HG03469 (cell line): ENCODE results near the gene MOGAT3.

Source experiments
- ATAC-seq: cut with Tn5 transposase; IDR thresholded peaks from one replicate; pipeline ENCODE4 v1.9.1; 2021; ENCODE audit warnings: mild to moderate bottlenecking, moderate library complexity, moderate number of reproducible peaks; ENCODE audit not compliant: unreplicated experiment

Gene MOGAT3, protein sequence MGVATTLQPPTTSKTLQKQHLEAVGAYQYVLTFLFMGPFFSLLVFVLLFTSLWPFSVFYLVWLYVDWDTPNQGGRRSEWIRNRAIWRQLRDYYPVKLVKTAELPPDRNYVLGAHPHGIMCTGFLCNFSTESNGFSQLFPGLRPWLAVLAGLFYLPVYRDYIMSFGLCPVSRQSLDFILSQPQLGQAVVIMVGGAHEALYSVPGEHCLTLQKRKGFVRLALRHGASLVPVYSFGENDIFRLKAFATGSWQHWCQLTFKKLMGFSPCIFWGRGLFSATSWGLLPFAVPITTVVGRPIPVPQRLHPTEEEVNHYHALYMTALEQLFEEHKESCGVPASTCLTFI

DNA sequence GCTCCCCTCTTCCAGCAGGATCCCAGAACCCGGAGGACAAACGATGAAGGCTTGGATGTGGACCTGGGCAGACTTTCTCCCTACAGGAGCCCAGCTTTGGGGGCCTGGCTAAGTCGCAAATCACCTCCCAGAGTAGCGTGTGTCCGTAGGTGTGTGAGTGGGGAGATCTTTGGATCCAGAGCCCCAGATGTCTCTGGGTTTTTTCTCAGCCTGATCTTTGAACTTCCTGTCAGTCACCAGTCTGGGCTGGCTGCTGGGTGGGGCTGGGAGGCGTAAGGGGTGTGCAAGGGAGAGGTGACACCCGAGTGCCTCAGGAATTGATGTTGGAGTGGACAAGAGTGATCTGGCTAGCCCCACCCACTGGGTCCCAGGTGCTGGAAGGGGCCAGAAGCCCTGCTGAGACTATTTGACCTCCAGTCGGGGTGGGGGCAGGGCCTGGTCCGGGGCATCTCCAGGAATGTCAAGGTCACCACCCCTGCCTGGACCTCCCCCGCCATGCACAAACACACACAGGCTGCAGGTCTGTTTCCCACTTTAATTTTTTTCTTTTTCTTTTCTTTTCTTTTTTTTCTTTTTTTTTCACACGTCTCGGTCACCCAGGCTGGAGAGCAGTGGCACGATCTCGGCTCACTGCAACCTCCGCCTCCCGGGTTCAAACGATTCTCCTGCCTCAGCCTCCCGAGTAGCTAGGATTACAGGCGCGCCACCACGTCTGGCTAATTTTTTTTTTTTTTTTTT is at the start of gene MOGAT3:
Gene MOGAT3, minus strand, starts transcription at position 175 of the 738 bp plus-strand sequence. CDS start 182 bp downstream, outside the sequence.
- no peak for ATAC-seq

DNA sequence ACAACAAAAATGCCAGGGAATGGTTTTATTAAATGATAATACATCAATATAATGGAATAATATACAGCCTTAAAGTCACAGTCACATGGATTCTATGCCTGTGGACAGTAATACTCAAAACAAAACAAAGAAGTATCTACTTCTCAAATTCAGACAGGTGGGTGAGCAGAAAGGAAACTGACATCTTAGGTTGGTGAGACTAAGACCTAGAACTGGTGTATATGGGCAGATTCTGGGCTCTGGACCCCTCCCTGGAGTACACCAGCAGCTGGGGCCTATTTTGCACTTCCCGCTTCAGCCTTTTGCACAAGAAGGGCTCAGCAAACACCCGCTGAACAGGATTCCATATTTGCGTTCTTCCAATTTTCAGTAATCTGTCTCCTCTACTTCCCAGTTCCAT is 49.5 kb upstream of the MOGAT3 start:
- ATAC-seq = no peak

DNA sequence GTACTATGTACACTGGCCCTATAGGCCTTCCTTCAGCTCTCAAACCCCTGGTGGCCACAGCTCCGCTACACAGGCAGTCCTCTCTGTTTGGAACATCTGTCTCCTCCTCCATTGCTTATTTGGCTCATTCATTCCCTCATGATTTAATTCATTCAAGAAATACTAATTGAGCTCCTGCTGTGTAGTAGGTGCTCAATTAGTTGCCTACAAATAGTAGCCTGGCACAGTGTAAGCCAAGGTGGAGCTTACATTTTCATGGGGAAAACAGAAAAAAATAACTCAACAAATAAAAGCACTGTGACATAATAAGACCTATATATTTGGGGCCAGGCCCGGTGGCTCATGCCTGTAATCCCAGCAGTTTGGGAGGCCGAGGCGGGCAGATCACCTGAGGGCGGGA is 47.4 kb upstream of the MOGAT3 start:
- no peak for ATAC-seq

DNA sequence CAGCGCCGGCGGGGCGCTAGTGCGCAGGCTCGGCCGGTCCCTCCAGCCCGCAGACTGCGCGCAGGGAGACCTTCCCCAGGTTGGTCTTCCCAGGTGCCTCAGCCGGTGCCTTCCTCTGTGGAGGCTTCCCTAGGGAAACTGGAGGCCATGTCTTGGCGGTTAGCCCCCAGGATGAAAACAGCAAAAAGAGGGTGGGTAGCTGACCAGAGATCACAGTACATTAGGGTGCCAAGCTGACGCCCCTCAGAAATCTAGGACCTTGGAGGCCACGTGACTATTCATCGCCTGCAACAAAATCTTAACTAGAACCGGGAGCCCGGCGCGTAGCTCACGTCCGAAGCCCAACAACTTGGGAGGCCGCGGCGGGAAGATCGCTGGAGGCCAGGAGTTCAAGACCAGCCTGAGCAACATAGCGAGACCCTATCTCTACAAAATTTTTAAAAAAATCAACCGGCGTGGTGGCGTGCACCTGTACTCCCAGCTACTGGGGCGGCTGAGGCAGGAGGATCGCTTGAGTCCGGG is 44.4 kb upstream of the MOGAT3 start:
- ATAC-seq = no peak

DNA sequence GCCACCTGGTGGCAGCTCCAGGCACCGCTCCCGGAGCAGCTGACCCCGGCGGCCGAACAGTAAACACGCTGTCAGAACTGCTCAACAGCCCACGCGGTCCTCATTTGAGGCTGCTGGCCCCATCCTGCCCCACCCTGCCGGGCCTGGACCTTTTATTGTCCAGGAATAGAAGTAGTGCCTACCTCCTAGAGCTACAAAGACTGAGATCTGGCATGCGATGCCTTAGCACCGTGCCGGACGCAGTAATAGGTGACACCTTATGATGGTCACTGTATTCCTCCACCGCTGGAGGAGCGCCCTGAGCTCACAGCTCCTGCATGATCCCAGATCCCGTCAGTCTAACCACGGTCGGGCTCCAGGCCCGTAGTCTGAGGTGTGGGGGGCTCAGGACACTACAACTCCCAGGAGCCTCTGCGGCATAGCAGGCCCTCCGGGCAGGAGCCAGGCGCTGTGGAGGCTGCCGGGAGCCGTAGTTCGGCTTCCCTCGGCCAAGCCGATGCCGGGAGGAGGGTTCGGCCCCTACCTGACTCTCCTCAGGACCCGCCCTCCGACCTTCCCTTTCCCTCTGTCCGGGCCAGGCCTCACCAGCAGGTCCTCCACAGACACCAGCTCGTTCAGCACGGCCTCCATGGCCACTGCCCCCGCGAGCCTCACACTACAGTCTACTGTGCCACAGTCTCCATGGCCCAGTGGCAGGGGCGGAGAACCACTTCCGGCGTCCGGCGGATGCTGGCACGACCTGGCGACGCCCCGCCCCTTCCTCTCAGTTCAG is 43.7 kb upstream of the MOGAT3 start, which contains the start of gene FIS1:
Gene FIS1, minus strand, starts transcription at position 707 of the 772 bp plus-strand sequence. Its CDS starts 77 bp downstream, at position 630.
- ATAC-seq = peak; percentile 70

DNA sequence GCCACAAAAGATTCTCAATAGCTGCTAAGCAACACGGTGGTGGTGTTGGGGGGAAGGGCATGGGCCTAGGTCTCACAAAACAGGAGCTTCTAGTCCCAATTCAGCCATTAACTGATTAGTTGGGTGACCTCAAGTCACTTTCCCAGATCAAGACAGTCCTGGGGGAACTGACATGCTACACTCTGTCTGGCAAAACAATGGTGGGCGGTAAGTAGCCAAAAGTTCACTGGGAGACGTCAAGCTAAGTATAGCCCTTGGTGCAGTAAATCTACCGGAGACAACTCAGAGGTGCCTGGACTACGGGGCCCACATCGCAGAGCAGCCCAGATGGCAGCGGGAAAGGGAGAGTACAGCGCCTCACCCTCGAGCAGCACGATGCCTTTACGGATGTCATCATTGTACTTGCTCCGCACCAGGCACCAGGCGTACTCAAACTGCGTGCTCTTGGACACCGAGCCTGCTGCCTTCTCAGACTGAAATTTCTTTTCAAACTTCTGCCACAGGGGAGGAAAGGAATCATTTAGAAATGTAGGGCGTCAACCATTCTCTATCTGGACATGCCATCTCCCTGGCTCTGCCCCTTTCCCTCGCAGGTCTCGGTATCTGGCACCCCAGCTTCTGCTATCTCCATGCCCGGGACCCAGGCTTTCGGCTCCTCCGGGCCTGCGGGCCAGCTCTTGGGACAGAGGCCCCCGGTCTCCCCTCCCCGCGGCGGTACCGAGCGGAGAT is 43.0 kb upstream of the MOGAT3 start:
- ATAC-seq = no peak

DNA sequence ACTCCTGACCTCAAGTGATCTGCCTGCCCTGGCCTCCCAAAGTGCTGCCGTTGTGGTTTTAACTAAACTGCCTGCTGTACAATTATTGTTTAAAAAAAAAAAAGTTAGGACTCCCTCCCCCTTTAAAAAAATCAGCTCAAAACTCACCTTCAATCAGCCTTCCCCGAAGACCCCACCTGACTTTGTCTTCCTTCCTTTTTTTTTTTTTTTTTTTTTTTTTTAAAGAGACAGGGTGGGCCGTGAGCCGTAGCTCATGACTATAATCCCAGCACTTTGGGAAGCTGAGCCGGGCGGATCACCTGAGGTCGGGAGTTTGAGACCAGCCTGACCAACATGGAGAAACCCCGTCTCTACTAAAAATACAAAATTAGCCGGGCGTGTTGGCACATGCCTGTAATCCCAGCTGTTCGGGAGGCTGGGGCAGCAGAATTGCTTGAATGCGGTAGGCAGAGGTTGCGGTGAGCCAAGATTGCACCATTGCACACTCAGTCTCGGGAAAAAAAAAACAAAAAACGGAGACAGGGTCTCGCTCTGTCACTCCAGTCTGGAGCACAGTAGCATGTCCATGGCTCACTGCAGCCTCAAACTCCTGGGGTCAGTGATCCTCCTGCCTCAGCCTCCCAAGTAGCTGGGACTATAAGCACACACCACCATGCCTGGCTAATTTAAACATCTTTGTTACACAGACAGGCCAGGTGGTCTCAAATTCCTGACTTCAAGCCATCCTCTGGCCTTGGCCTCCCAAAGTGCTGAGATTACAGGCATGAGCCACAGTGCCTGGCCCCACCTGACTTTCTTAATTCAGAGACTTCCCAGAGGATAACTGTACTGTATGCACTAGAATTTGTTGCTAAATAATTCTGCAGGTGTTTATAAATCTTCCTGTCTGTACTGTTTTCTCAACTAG is 40.9 kb upstream of the MOGAT3 start:
- no peak for ATAC-seq

DNA sequence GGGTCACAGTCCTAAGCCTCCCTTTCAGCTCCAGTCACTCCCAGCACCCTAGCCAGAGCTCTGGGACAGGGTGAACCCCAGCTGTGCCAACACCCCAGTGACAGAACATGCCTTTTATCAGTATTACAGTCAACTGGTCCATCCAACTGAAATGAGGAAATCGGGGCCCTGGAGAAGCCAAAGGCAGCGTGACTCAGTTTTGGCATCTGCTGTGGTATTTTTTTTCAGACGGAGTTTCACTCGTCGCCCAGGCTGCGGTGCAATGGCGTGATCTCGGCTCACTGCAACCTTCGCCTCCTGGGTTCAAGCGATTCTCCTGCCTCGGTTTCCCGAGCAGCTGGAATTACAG is 40.2 kb upstream of the MOGAT3 start:
- ATAC-seq = no peak

DNA sequence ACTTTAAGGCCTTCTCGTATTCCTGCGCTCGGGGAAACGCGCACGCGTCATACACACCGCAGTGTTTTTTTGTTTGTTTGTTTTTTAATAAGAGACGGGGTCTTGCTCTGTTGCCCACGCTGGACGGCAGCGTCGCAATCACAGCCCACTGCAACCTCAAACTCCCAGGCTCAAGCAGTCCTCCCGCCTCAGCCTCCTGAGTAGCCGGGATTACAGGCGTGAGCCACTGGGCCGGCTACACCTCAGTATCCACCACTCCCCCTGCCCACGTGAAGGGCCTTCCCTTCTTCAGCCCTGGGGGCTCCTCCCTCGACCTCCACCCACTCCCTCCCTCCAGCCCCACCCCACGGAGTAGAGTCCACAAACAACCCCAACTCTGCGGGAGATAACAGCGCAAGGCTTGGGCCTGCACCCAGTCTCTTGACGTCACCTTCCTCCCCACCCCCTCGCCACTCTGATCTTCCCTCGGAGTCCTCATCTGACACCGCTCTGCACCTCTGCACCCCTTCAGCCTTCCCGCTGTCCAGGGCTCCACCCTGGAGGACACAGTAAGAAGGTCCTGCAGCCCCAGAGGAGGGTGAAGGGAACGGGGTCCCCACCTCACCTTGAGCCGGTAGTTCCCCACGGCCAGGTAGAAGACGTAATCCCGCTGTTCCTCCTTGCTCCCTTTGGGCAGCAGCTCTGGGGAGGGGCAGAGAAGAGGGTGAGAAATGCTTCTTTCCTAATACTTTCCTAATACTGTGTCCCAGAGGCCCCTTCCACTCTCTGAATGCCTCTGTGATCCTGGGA is 39.6 kb upstream of the MOGAT3 start:
- no peak for ATAC-seq

DNA sequence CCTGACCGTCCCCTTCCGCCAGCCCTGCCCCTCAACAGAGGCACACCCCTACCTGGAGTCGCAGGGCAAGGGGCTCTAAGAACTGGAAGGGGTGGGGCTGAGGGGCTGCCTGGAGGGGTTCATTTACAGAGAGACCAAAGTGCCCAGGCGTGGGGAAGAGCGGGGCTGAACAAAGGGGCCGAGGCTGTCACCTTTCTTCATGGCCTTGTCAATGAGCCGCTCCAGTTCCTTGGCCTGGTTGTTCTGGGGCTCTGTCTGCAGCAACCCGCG is 39.0 kb upstream of the MOGAT3 start:
- ATAC-seq = no peak

DNA sequence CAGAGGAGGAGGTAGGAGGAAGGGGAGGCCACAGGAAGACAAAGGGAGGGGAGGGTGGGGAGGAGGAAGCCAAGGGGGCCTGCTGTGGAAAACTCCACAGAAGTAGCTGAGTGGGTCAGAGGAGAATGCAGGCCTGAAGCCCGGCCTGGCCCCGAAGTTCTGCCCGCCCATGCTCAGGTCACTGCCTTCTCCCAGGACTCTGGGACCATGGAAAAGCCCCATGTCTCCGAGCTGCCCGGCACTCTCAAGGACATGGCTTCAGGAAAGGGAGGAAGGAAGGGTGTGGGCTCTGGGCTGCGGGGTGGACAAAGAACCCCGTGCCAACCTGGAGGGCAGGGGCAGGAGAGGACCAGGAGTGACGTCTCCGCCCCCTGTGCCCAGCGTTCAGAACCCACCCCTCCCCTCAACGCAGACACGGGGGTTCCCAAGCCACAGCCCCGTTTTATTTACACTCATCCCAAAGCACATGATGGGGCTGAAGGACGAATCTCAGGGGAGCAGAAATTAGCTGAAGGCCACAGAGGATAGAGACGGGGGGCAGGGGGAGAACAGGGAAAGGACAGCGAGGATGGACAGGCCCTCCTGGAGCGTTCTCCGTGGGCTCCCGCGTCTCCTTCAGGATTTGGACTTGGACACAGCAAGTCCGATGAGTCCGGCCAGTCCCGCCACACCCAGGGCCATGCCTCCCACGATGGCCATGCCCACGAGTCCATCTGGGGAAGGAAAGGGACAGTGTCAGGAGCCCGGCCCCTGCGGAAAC is 38.5 kb upstream of the MOGAT3 start:
- no peak for ATAC-seq

DNA sequence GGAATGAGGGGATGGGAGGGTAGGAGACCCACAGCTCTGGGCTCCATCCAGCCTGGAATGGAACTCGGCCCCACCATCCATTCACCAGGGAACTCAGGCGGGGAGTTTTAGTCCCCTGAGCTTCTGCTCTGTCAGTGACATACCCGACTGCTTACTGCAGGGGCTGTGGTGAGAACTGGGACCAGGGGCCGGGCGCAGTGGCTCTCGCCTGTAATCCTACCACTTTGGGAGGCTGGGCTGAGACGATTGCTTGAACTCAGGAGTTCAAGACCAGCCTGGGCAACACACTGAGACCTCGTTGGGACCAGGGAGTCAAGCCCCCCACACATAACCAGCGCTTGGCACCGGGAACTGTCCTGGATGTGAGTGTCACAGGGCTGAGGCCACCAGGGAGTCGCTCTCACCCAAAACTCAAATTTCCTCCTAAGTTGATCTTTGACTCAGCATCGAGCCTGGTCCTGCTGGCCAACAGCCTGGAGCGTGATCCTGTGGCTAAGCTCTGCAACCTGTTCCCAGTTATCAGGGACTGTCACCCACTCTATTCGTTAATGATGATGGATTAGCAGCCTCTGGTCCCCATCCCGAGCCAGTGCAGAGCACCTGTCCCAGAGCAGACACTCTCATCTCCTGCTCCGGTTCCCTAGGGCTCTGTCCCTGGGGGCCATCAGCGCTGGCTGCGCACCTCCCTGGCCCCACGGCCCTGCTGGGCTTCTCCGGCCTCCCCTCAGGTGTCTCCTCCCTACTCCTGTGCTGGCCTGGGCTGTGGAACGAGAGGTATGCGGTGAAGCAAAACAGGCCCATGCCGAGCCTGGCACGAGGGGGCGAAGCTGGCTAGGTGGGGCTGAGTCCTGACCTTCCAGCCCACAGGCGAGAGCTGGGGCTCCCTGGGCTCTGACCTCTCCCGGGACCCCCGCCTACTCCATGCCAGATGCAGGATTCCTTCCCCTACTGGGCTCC is 37.7 kb upstream of the MOGAT3 start:
- no peak for ATAC-seq

DNA sequence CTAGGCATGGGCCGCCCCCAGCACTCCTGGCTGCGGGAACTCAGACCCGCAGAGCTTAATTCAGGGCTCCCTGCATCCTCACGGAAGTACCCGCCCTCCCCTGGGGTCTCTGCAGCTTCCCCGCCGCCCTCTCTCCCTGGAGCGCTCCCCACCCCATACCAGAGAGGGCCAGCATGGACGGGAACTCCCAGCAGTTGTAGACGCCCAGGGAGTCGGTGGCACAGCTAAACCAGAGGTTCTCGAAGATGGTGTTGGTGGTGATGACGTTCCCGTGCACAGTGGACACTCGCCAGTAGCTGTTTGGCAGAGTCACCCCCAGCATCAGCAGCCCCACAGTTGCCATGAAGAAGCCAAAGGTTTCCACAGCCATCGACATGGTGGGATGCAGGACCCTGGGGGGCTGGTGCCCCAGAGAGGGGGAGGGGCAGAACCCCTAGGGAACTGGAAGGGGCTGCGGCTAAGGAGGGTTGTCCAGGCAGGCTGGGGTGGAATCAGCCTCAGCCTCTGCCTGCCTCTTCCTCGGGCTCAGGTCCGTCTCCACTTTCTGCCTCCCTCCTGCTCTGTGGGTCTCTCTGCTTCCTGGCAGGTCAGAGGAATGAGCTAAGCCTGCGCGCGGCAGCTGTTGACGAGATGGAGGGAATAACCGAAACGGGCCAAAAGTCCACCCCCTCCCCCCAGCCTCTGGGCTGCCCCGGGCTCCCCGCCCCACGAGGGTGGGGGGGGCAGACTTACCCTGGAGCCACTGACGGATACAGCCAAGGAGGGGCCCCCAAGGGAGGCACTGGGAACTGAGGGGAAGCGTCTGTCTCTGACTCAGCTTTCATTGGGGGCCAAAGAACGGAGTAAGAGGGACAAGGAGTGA is 36.6 kb upstream of the MOGAT3 start, which contains the start of gene CLDN15:
Gene CLDN15, minus strand, starts transcription at position 597 of the 862 bp plus-strand sequence. Its CDS starts 221 bp downstream, at position 376.
- no peak for ATAC-seq

DNA sequence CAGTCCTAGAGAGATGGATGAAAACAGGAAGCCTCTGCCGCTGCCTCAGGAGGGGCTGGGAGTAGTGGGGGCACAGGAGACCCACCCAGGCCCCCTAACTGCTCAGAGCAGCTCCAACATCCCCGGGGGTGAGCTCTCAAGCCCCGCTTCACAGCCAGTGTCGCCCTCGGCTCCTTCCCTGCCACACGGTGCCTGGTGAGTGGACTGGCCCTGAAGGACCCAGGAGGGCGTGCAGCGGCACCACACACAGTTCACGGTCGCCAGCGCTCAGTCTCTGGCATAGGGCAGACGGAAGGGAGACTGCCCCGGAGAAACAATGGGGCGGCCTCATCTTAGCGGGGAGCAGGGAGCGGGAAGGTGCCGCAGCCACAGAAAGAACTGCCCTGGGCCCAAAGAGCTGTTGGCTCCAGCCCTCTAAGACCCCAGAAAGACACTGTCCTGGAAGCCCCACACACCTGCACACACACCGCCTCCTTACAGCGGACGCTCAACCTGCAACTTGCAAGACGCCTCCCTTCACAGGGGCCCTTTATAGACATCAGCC is 35.5 kb upstream of the MOGAT3 start:
- no peak for ATAC-seq

DNA sequence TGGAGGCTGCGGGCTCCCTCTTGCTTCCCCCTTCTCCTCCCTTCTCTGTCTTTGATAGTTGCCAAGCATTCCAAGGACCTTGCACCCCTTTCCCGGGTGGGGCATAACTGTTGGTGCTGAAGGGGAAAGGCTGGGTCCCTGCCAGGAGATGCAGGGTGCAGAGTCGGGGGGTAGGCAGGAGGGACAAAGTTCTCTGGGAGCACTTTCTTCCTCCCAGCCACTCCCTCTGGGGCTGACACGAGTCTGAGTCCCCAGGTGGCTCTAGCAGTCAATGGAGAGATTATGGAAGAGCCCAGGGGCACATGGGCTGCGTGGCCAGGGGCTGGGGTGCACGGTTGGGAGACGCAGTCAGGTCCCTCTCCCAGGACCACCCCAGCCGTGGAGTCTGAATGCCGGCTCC is 34.7 kb upstream of the MOGAT3 start:
- ATAC-seq = no peak

DNA sequence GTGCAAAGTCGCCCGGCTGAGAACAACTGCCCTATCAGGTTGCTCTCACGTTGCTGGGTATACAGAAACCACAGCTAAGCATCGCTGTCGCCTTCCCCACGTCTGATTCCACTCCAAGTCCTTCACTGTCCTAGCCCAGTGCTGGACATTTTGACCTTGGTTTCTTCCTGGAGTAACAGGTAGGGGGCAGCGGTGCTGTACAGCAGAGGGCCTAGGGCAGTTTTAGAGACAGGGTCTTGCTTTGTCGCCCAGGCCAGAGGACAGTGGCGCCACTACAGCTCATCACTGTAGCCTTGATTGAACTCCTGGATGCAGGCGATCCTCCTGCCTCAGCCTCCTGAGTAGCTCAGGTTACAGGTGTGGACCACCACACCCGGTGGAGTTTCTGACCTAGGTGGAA is 34.2 kb upstream of the MOGAT3 start:
- ATAC-seq = no peak
